Thyroid gland (tissue), 4 donors: Measurements from ENCODE around the gene EPHA1. TPM values are rescaled to one million over a fixed set of nuclear protein-coding genes. Genes with fewer than 3 reads are reported as not detected.
A peak's percentile ranks its signal among the peaks of the same experiment; 100 is the strongest.

Experiments used
- DNase-seq, 2 donors: peaks; one replicate each; pipeline ENCODE4 v3.0.0-alpha.2; 2019
- H3K27ac ChIP-seq, 3 donors: fragments of 200-600 bp; sonication (generic); 1 replicate in 2 of 3; 2 replicates in 1 of 3; pipeline ENCODE4 v1.5.1; 2016 to 2019; ENCODE audit warnings: mild to moderate bottlenecking in 1 of 3, moderate library complexity in 1 of 3
- H3K27me3 ChIP-seq: fragments of 200-600 bp; sonication (generic); one replicate; pipeline ENCODE4 v1.5.1; 2019
- H3K36me3 ChIP-seq, 2 donors: fragments of 200-600 bp; sonication (generic); one replicate each; pipeline ENCODE4 v1.5.1; 2016 to 2019
- H3K4me1 ChIP-seq, 2 donors: fragments of 200-600 bp; sonication (generic); one replicate each; pipeline ENCODE4 v1.5.1; 2017 to 2019
- H3K4me3 ChIP-seq, 3 donors: fragments of 200-600 bp; sonication (generic); replicated peaks in 1 of 3; 1 replicate in 2 of 3; 2 replicates in 1 of 3; pipeline ENCODE4 v1.5.1; 2016; ENCODE audit warnings: mild to moderate bottlenecking in 1 of 3
- H3K9me3 ChIP-seq: fragments of 200-600 bp; sonication (generic); one replicate; pipeline ENCODE4 v1.5.1; 2017
- POLR2A ChIP-seq, 2 donors: fragments of 450-650 bp; IDR thresholded peaks; one replicate each; pipeline ENCODE4 v1.6.1; 2017; ENCODE audit warnings: antibody characterized with exemption in 2 of 2, mild to moderate bottlenecking in 2 of 2, moderate library complexity in 1 of 2
- WGBS, 2 donors: methylation state at CpG; one replicate each; pipeline ENCODE4 v1.1.5; 2017; 5-methylcytosine and 5-hydroxymethylcytosine counted together
- intact Hi-C: fragments of 100-400 bp; cut with DNase I; formaldehyde crosslinking; loops from one replicate; pipeline ENCODE4 v1.15.1; 2023
- total RNA-seq, 4 donors: library from RNA; depleted of rRNA; stranded (reverse); fragments of >200 nt; gene quantifications; one replicate each; pipeline ENCODE4 v1.2.3, GENCODE V29; 2016
- TF ChIP-seq, protein P1 (sequence below), 6 experiments: fragments of 200-600 bp in 3 of 6; fragments of 450-650 bp in 3 of 6; sonication (generic) in 3 of 6; IDR thresholded peaks; one replicate each; pipeline ENCODE4 v1.5.1; 2016 to 2019; ENCODE audit warnings: antibody characterized with exemption in 6 of 6, mild to moderate bottlenecking in 2 of 6, inconsistent platforms in 1 of 6, moderate library complexity in 1 of 6

The EPHA1 gene
- total RNA-seq, 4 donors from 2014 or later = 7.5 to 22.4 (median 16.4) TPM

DNA sequence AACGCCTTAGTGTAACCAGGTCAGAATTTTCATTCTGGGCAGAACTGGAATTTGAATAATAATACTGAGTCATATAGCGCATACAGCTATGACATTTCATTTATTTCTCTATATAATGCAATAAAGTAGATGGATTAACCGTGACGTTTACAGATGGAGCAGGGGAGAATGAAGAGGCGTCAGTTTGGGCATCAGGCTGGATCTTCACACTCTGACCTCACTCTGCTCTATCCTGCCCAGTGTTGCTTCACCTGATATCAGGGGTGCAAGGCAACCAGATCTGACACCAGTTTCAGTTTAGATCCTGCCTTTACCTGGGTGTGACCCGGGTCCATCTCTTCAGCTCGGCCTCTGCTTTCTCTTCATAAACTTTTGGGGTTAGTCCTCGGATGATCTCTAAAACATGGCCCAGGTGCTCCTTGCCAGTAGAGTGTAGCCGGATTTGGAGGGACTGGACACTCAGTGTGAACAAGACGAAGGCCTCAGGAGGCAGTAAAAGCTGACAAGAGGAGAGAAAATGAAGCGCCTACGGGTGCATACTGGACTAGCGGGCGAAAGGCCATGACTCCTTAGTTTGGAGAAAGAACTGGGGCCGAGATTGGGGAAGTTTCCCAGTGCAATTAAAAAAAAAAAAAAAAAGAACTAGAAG is 28.9 kb downstream of the EPHA1 start:
- H3K27me3 ChIP-seq = no peaks in the 10 kb centered on the region
- H3K9me3 ChIP-seq = no peaks in the 10 kb centered on the region
- TF ChIP-seq, protein P1, sequence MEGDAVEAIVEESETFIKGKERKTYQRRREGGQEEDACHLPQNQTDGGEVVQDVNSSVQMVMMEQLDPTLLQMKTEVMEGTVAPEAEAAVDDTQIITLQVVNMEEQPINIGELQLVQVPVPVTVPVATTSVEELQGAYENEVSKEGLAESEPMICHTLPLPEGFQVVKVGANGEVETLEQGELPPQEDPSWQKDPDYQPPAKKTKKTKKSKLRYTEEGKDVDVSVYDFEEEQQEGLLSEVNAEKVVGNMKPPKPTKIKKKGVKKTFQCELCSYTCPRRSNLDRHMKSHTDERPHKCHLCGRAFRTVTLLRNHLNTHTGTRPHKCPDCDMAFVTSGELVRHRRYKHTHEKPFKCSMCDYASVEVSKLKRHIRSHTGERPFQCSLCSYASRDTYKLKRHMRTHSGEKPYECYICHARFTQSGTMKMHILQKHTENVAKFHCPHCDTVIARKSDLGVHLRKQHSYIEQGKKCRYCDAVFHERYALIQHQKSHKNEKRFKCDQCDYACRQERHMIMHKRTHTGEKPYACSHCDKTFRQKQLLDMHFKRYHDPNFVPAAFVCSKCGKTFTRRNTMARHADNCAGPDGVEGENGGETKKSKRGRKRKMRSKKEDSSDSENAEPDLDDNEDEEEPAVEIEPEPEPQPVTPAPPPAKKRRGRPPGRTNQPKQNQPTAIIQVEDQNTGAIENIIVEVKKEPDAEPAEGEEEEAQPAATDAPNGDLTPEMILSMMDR (IDR thresholded peaks at IDR 0.05) = no peak
- TF ChIP-seq POLR2A (IDR thresholded peaks at IDR 0.05) = no peak
- no peak overlapping the region for H3K4me3 ChIP-seq
- H3K27ac ChIP-seq = peak overlapping the region in 2 of 3 donors; percentile 97
- WGBS, 2 donors = 40 to 44% methylated on average over 15 of the region's 15 CpGs
- H3K36me3 ChIP-seq = no peaks in the 10 kb centered on the region
- DNase-seq = no peak
- intact Hi-C loops = loop anchor here (5.0 to 10.0 kb wide), 2 partner anchors 38 to 95 kb away; partner anchors contain the start of genes CASP2 and TMEM139
- peaks cover 28 to 35% of the 10 kb centered on the region in 2 donors for H3K4me1 ChIP-seq

DNA sequence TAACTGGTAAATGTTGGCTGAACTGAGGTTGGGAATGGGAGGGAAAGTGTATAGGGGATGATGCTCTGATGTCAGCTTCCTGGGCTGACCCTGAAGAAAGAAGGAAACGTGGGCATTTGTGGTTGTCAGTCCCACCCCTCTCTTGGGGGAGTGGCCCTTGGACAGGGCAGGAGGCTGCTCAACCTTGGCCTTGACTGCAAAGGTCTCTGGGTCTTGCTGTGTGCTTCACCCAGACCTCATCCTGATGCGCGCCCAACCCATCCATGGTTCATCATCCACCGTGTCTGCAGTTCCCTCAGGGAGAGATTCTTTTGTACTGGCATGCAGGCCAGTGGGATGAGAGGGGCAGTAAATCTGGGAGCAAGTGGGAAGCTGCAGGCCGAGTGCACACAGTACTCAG is 32.3 kb downstream of the EPHA1 start:
- TF ChIP-seq, protein P1 (IDR thresholded peaks at IDR 0.05) = no peak
- no peak for TF ChIP-seq POLR2A (IDR thresholded peaks at IDR 0.05)
- Histone ChIP-seq H3K36me3 (no peaks in the 10 kb centered on the region), H3K4me1 (peaks cover 5 to 6% of the 10 kb centered on the region in 2 donors), H3K27me3 (no peaks in the 10 kb centered on the region), H3K4me3 (no peak overlapping the region), H3K27ac (no peak overlapping the region), H3K9me3 (no peaks in the 10 kb centered on the region)
- intact Hi-C loops = no loop called here
- no peak for DNase-seq
- 74 to 80% methylated on average over 5 of the region's 5 CpGs for WGBS, 2 donors

DNA sequence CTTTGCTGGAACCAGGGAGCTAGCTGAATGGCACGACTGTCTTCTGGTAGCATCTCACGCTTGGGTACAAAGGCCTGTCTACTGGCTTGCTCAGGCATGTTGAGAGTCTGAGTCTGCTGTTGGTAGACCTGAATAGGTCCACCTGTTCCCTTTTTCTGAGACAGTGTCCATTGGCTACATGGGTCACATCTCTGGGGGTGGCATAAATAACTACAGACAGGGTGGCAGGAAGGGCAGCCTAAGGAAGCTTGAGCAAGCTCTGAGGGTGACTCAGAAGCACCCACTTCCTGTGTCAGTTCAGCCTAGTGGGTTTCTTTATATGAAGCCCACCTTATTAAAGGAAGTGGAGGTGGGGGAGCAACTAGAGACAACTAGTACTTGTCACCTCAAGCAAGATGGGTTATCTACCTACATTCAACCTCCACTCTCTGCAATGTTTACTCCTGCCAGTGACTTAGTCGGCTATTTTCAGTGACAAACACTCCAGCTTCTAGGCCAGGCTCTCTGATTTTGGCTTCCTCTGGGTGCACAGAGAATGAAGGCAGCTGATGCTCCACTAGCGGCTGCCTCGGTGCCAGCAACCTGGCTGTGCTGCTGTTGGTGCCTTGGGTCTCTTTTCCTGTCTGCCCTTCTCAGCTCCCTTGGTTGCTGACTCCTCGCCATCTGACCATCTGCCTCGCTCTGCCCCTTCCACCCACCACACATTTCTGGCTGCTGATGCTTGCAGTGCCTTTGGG is 33.2 kb downstream of the EPHA1 start:
- Histone ChIP-seq H3K4me3 (no peak overlapping the region), H3K4me1 (peaks cover 5 to 6% of the 10 kb centered on the region in 2 donors), H3K36me3 (no peaks in the 10 kb centered on the region), H3K9me3 (no peaks in the 10 kb centered on the region), H3K27ac (no peak overlapping the region), H3K27me3 (no peaks in the 10 kb centered on the region)
- no peak for DNase-seq
- no peak for TF ChIP-seq POLR2A (IDR thresholded peaks at IDR 0.05)
- TF ChIP-seq, protein P1 (IDR thresholded peaks at IDR 0.05) = no peak
- WGBS, 2 donors = 81 to 89% methylated on average over 6 to 7 of the region's 7 CpGs
- intact Hi-C loops = no loop called here

DNA sequence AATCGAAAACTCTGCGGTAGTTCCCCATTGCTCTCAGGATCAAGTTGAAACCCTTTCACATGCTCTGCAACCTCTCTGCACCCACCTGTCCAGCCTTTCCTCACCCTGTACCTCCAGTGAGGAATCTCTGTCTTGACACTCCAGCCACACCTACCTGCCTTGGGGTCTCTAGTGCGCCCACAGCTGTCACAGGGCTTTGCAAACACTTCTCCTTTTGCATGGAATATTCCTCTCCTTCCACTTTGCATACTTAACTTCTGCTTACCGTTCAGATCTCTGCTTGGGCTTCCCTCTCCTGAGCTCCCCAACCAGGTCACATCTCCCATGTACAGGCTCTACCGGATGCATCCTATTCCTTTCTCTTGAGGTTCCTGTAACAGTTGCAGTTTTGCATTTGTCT is 34.1 kb downstream of the EPHA1 start:
- Histone ChIP-seq H3K9me3 (no peaks in the 10 kb centered on the region), H3K27me3 (no peaks in the 10 kb centered on the region), H3K4me3 (no peak overlapping the region), H3K36me3 (no peaks in the 10 kb centered on the region), H3K27ac (no peak overlapping the region), H3K4me1 (peaks cover under 1% of the 10 kb centered on the region in 2 donors)
- no peak for TF ChIP-seq POLR2A (IDR thresholded peaks at IDR 0.05)
- TF ChIP-seq, protein P1 (IDR thresholded peaks at IDR 0.05) = no peak
- intact Hi-C loops = no loop called here
- no peak for DNase-seq
- WGBS, 2 donors = 82 to 87% methylated on average over 5 of the region's 5 CpGs

DNA sequence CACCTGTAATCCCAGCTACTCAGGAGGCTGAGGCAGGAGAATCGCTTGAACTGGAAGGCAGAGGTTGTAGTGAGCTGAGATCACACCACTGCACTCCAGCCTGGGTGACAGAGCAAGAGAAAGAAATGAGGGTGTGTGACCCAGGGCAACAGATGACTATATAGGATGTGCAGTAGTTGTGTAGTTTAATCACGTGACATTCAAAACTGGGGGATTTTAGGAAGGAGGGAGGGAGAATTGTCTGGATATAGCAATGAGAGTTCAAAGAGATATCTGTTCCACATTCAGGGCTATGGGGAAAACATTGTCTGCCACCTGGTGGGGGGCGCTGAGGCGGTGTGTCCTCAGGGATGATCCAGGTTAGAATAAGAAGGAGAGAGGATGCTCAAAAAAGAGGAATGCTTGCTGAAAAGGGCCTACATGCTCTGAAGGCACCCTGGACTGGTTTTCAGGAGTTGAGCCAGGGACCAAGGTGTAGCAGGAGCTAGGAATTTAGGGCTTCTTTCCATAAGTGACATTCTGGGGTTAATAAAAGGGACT is 35.3 kb downstream of the EPHA1 start:
- no peaks in the 10 kb centered on the region for H3K27me3 ChIP-seq
- H3K27ac ChIP-seq = no peak overlapping the region
- H3K4me3 ChIP-seq = no peak overlapping the region
- no peak for TF ChIP-seq POLR2A (IDR thresholded peaks at IDR 0.05)
- TF ChIP-seq, protein P1 (IDR thresholded peaks at IDR 0.05) = no peak
- no peaks in the 10 kb centered on the region for H3K9me3 ChIP-seq
- intact Hi-C loops = no loop called here
- no peaks in the 10 kb centered on the region for H3K4me1 ChIP-seq
- 87 to 90% methylated on average over 4 of the region's 4 CpGs for WGBS, 2 donors
- H3K36me3 ChIP-seq = no peaks in the 10 kb centered on the region
- no peak for DNase-seq
